Choroid plexus epithelial cell (primary cell): ENCODE results near the gene ATP1B2.

Source experiments
- DNase-seq: peaks from one replicate; pipeline ENCODE4 v3.0.0-alpha.2; 2010; ENCODE audit warnings: low read depth
- H3K4me3 ChIP-seq: 2 replicates; pipeline ENCODE4 v1.5.1; 2011; ENCODE audit warnings: low read depth, mild to moderate bottlenecking, control low read depth, low read length, moderate library complexity
- TF ChIP-seq, protein P1 (sequence below): conservative IDR thresholded peaks from 2 replicates; pipeline ENCODE4 v1.5.1; 2011; ENCODE audit warnings: low read depth, mild to moderate bottlenecking, control low read depth, inconsistent platforms, low read length, moderate library complexity

ATP1B2 gene, protein sequence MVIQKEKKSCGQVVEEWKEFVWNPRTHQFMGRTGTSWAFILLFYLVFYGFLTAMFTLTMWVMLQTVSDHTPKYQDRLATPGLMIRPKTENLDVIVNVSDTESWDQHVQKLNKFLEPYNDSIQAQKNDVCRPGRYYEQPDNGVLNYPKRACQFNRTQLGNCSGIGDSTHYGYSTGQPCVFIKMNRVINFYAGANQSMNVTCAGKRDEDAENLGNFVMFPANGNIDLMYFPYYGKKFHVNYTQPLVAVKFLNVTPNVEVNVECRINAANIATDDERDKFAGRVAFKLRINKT

DNA sequence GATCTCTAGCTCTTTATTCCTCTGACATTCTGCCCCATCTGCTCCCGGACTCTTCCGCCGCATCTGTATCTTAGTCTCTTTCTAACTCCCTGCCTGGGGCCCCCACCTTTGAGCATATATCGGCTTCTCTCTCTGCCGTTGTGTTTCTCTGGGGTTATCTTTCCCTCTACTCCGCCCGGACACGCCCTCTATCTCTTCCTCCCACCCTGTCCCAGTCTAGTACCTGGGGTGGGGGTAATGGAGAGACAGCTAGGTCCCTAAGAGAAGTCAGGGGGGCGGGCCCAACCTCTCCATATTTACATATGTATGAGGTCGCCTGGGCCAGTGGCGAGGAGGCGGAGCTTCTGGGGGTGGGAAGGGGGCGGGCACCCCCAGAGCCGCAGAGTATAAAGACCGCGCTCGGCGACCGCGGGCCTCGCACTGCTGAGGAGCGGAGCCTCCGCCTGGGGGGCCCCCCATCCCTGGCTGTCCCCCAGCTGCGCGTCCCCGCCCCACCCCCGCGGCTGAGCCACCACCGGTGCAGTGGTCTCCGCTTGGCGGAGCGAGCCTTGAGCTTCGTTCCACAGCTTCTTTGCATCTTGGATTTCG, at the start of gene ATP1B2:
Gene ATP1B2, plus strand, starts transcription at position 418 of the 588 bp plus-strand sequence. CDS start 593 bp downstream, outside the sequence.
- DNase-seq: peak; percentile 29
- H3K4me3 ChIP-seq: peak within 1 kb of the TSS; percentile 43
- TF ChIP-seq, protein P1, sequence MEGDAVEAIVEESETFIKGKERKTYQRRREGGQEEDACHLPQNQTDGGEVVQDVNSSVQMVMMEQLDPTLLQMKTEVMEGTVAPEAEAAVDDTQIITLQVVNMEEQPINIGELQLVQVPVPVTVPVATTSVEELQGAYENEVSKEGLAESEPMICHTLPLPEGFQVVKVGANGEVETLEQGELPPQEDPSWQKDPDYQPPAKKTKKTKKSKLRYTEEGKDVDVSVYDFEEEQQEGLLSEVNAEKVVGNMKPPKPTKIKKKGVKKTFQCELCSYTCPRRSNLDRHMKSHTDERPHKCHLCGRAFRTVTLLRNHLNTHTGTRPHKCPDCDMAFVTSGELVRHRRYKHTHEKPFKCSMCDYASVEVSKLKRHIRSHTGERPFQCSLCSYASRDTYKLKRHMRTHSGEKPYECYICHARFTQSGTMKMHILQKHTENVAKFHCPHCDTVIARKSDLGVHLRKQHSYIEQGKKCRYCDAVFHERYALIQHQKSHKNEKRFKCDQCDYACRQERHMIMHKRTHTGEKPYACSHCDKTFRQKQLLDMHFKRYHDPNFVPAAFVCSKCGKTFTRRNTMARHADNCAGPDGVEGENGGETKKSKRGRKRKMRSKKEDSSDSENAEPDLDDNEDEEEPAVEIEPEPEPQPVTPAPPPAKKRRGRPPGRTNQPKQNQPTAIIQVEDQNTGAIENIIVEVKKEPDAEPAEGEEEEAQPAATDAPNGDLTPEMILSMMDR: no peak

DNA sequence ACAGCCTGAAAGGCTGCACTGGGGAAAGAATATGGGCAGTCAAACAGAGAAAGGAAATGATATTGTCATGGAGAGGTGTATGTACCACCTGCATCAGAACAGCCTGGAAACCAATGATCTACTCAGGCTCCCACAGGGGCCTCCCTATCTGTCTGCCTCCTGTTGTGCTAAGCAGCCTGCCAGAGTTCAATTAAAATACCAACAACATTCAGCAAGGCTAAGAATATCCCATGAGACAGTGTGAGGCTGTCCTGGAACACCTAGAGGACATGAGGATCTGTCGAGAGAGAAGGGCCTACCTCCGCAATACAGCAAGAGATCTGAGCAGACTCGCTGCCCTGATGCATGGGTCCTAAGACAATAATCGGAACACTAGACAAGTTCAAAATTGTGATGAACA, 44.4 kb upstream of the ATP1B2 start:
- TF ChIP-seq, protein P1: no peak
- DNase-seq: no peak
- H3K4me3 ChIP-seq: no peak overlapping the region

DNA sequence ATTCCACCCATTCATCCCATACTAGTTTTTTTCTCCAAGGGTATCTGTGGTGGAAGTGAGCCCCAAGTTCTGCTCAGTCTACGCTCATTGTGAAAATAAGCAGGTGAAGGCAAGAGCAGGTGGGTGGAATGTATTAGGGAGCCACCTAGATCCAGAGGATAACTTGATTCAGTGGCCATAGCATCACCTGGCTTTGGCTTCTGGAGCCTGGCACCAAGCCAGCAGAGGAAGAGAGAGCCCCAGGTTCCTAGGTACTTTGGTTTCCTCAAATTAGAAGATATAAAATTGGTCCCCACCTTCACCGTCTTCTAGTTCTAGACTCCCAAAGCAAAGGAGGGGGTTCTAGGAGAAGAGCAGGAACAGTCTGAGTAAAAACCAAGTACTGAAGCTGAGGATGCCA, 40.1 kb upstream of the ATP1B2 start:
- TF ChIP-seq, protein P1: no peak
- no peak overlapping the region for H3K4me3 ChIP-seq

DNA sequence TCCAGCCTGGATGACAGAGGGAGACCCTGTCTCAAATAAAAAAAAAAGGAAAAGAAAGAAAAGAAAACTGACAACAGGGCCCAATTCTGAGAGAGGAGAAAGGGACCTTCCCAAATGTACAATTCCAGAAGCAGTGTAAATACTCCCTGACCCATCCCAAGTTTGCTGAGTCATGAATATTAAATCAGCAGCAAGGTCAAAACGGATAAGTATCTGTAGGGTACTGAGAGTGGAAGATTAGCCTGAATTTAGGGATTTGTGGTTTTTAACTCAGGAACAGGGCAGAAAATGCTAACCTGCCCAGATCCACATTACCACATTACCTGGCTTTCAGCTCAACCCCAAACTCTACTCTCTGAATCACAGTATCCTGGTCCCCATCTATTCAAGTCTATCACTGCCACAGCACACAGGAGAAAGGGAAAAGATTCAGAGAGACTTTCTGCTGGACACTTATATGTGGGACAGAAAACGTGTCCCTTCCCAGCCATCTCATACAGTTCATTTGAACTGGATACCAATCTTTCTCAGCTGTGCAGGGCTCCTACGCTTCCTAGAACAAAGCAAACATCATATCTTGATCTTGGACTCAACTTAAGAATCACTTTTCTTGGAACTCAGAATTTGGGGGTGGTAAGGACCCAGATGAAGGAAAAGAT, 39.0 kb upstream of the ATP1B2 start:
- no peak for DNase-seq
- TF ChIP-seq, protein P1: no peak
- peak overlapping the region; percentile 32 for H3K4me3 ChIP-seq

More for the DNA sequence above, 40.1 kb upstream of the ATP1B2 start:
- no peak for DNase-seq

DNA sequence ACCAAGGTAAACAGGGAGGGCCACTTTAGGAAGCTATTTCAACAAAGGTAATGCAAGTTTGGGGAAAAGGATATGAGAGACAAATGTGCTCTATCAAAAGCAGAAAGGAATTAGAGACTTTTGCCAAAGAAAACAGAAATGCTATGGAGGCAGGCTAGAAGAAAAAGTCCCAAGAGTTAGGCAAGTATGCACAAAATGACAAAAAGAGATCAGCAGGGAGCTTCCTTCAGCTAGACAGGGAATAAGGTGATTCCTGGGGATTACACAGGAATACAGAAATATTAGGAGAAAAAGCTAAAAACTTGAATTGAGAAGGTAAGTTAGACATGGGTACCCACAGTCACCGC, 38.5 kb upstream of the ATP1B2 start:
- DNase-seq: peak; percentile 56
- peak overlapping the region; percentile 32 for H3K4me3 ChIP-seq
- TF ChIP-seq, protein P1: no peak

DNA sequence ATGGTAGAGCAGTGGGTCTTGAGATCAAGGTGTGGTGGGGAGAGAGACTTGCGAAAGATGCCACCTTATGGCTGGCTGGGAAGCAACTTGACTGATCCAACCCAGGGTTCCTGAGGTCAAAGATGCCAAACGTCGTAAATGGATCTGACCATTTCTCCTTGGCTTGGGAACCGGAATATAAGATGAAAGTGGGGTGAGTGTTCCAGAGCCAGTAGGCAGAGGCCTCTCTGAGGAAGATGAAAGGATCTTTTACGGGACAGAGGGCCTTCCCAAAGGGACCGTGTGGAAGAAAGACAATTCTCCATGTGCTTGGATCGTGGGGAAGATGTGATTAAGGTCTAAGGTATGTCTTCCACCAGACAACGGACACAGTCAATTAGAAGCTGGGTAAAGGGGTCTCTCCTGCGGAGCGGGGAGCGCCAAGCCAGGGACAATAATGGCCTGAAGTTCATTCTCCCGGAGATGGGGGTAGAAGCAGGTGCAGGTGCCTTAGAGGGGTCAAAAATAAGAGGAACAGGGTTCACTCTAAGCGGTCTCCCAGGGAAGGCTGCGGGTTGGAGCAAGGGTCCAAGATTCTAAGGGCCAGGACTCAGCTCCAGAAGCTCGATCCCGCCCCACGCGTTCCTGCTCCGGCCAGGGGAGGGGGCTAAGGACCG, 36.8 kb upstream of the ATP1B2 start:
- DNase-seq: peak; percentile 43
- peak overlapping the region; percentile 82 for H3K4me3 ChIP-seq
- TF ChIP-seq, protein P1: no peak
